Loucy (cell line): ENCODE results near the gene YY1AP1.
"Not testable (repeated sequence)": the region's sequence is repeated elsewhere in the genome, so short reads cannot be mapped to it uniquely, and the experiment has no call there.

Experiments
- H2AFZ ChIP-seq: fragments of 200-600 bp; sonication (generic); 2 replicates; pipeline ENCODE4 v1.6.0; 2016; ENCODE audit warnings: antibody characterized with exemption, mild to moderate bottlenecking, low read length, moderate library complexity
- H3F3A ChIP-seq: fragments of 200-600 bp; 2 replicates; pipeline ENCODE4 v1.6.0; 2016; ENCODE audit warnings: antibody characterized with exemption, low read depth, mild to moderate bottlenecking
- H3K27me3 ChIP-seq: fragments of 200-600 bp; sonication (generic); 2 replicates; pipeline ENCODE4 v1.6.1; 2014; ENCODE audit warnings: low read length, mild to moderate bottlenecking; ENCODE audit not compliant: insufficient read depth, poor library complexity, severe bottlenecking
- H3K36me3 ChIP-seq: fragments of 200-600 bp; sonication (generic); 2 replicates; pipeline ENCODE4 v1.6.1; 2016; ENCODE audit warnings: low read length; ENCODE audit not compliant: insufficient read depth
- H3K4me1 ChIP-seq: fragments of 200-600 bp; sonication (generic); 2 replicates; pipeline ENCODE4 v1.5.1; 2014; ENCODE audit warnings: low read length, mild to moderate bottlenecking; ENCODE audit not compliant: insufficient read depth, poor library complexity, severe bottlenecking
- H3K4me2 ChIP-seq: fragments of 200-600 bp; sonication (generic); 2 replicates; pipeline ENCODE4 v1.6.0; 2014; ENCODE audit warnings: antibody characterized with exemption, low read length, low read depth, mild to moderate bottlenecking; ENCODE audit not compliant: poor library complexity, severe bottlenecking
- H3K4me3 ChIP-seq: fragments of 200-600 bp; sonication (generic); 2 replicates; pipeline ENCODE4 v1.5.1; 2014; ENCODE audit warnings: low read length, mild to moderate bottlenecking, mixed read lengths; ENCODE audit not compliant: poor library complexity, severe bottlenecking
- H3K79me2 ChIP-seq: fragments of 200-600 bp; sonication (generic); 2 replicates; pipeline ENCODE4 v1.6.1; 2014; ENCODE audit warnings: low read length; ENCODE audit not compliant: insufficient read depth
- H3K9ac ChIP-seq: fragments of 200-600 bp; sonication (generic); 2 replicates; pipeline ENCODE4 v1.6.0; 2014; ENCODE audit warnings: mild to moderate bottlenecking, low read depth, low read length, moderate library complexity; ENCODE audit not compliant: poor library complexity, severe bottlenecking
- H3K9me2 ChIP-seq: fragments of 200-600 bp; sonication (generic); replicated peaks from 2 replicates; pipeline ENCODE4 v1.6.1; 2016; ENCODE audit warnings: low read depth, low read length, mixed read lengths
- H3K9me3 ChIP-seq: fragments of 200-600 bp; sonication (generic); 2 replicates; pipeline ENCODE4 v1.6.1; 2014; ENCODE audit warnings: mild to moderate bottlenecking, antibody characterized with exemption, low read length, low read depth; ENCODE audit not compliant: insufficient read depth
- H4K20me1 ChIP-seq: fragments of 200-600 bp; sonication (generic); 2 replicates; pipeline ENCODE4 v1.6.0; 2014; ENCODE audit warnings: antibody characterized with exemption, low read length, mild to moderate bottlenecking; ENCODE audit not compliant: insufficient read depth, poor library complexity, severe bottlenecking
- CTCF ChIP-seq: fragments of 200-600 bp; sonication (generic); conservative IDR thresholded peaks from 2 replicates; pipeline ENCODE4 v1.5.1; 2014; ENCODE audit warnings: mild to moderate bottlenecking, antibody characterized with exemption, low read length
- EZH2phosphoT487 ChIP-seq: fragments of 200-600 bp; IDR thresholded peaks from 2 replicates; pipeline ENCODE4 v1.6.1; 2018; ENCODE audit warnings: antibody characterized with exemption, mild to moderate bottlenecking, moderate library complexity, borderline replicate concordance

The YY1AP1 gene

GRCh38 chr1:155706139-155706538 is 17.6 kb upstream of the YY1AP1 start:
- Histone ChIP-seq H3K4me3 (no peak overlapping the region), H3K4me2 (no peak overlapping the region), H3K9me2 (no peaks in the 10 kb centered on the region), H3K27me3 (no peaks in the 10 kb centered on the region), H3K36me3 (peaks cover 4% of the 10 kb centered on the region; the same call in 1 of the 2 replicates), H2AFZ (no peak overlapping the region), H3F3A (no peaks in the 10 kb centered on the region), H4K20me1 (no peaks in the 10 kb centered on the region), H3K79me2 (peaks cover 34% of the 10 kb centered on the region), H3K4me1 (no peaks in the 10 kb centered on the region), H3K9me3 (no peaks in the 10 kb centered on the region), H3K9ac (no peak overlapping the region)
- no peak for TF ChIP-seq CTCF

- H3K79me2 ChIP-seq = peaks cover 40% of the 10 kb centered on the region
- not testable (repeated sequence) for H3K27me3 ChIP-seq, H3K4me1 ChIP-seq, H3K4me3 ChIP-seq, H2AFZ ChIP-seq, H4K20me1 ChIP-seq, H3K9me2 ChIP-seq, H3K9me3 ChIP-seq, H3K36me3 ChIP-seq, H3K4me2 ChIP-seq, H3F3A ChIP-seq, H3K9ac ChIP-seq
These were observed 15.8 kb upstream of the YY1AP1 start for GRCh38 chr1:155704414-155704813.

- no peak overlapping the region for H2AFZ ChIP-seq
- no peaks in the 10 kb centered on the region for H3K4me1 ChIP-seq
- H3F3A ChIP-seq = no peaks in the 10 kb centered on the region
- no peaks in the 10 kb centered on the region for H4K20me1 ChIP-seq
- no peak overlapping the region for H3K4me2 ChIP-seq
- H3K79me2 ChIP-seq = peaks cover 43% of the 10 kb centered on the region
- no peak overlapping the region for H3K9ac ChIP-seq
- no peaks in the 10 kb centered on the region for H3K9me2 ChIP-seq
- H3K27me3 ChIP-seq = no peaks in the 10 kb centered on the region
- H3K9me3 ChIP-seq = no peaks in the 10 kb centered on the region
- no peaks in the 10 kb centered on the region for H3K36me3 ChIP-seq
- no peak for TF ChIP-seq CTCF
- TF ChIP-seq EZH2phosphoT487 = no peak
- no peak overlapping the region for H3K4me3 ChIP-seq
These were observed 14.6 kb upstream of the YY1AP1 start for GRCh38 chr1:155703216-155703615.

GRCh38 chr1:155701675-155702074 is 13.1 kb upstream of the YY1AP1 start:
- H3K9ac ChIP-seq, H3K4me2 ChIP-seq, H3K4me3 ChIP-seq, H4K20me1 ChIP-seq, H3F3A ChIP-seq, H3K9me3 ChIP-seq, H3K9me2 ChIP-seq, H3K36me3 ChIP-seq, H3K4me1 ChIP-seq, H2AFZ ChIP-seq, H3K27me3 ChIP-seq: not testable (repeated sequence)
- H3K79me2 ChIP-seq = peaks cover 50% of the 10 kb centered on the region

- not testable (repeated sequence) for H3K4me2 ChIP-seq, H3F3A ChIP-seq, H3K36me3 ChIP-seq, H3K9me3 ChIP-seq, H2AFZ ChIP-seq, H4K20me1 ChIP-seq, H3K9ac ChIP-seq, H3K27me3 ChIP-seq, H3K9me2 ChIP-seq, H3K4me3 ChIP-seq
- H3K79me2 ChIP-seq = peaks cover 64% of the 10 kb centered on the region
- peaks cover 16% of the 10 kb centered on the region for H3K4me1 ChIP-seq
These were observed 10.5 kb upstream of the YY1AP1 start for GRCh38 chr1:155699062-155699461.
